Measurements from ENCODE around the gene ZNF789. TPM values are rescaled to one million over a fixed set of nuclear protein-coding genes. Genes with fewer than 3 reads are reported as not detected.
"Not testable (repeated sequence)": the region's sequence is repeated elsewhere in the genome, so short reads cannot be mapped to it uniquely, and the experiment has no call there.

Gene ZNF789
- total RNA-seq, 1 donor from 2014 or later: 2.9 TPM

GRCh38 chr7:99499371-99499720, 26.7 kb downstream of the ZNF789 start:
- DNase-seq (ENCODE audit: missing footprints): no peak
- ATAC-seq: no peak
- intact Hi-C loops (cut with DNase I): no loop called here

DNA sequence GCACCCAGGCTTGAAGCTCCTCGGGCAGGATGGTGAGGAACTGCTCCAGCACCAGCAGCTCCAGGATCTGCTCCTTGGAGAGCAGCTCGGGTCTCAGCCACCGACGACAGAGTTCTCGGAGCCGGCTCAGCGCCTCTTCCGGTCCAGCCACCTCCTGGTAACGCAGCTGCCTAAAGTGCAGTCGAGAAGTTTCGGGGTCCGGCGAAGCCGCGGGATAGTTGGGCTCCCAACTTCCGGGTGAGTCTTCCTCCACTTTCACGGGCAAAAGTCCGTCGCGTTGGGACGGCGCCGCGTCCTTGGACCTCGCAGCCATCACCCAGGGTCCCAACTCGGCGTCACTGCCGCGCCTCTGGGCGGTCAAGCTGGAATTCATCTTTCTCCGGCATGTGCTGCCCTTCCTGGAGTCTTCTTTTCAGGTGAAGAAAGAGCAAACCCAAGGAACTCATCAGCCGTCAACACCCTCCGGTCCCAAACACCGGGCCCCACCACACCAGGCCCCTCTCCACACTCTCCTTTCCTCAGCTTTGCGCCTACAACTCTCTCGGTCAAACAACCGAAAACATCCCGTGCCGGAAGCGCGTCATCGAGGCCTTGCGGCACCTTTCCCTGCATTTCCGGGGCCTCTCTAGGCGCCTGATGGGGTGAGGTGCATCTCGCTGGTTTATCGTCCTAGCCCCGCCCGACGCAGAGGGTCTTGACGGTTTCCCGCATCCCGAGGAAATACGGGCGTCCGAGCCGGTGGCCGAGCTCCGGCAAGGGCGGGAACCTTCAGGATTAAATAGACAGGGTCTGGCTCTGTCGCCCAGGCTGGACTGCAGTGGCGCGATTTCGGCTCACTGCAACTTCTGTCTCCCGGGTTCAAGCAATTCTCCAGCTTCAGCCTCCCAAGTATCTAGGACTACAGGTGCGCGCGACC, 27.3 kb downstream of the ZNF789 start, which contains the start of gene ZNF394:
TSS of gene ZNF394 (minus strand) at position 561 of the 916 bp plus-strand sequence. CDS start at position 373, 188 bp downstream.
- ATAC-seq: peak; percentile 58
- intact Hi-C loops (cut with DNase I): loop anchor here (5.0 kb wide), 1 partner anchor 52 kb away; the partner anchor contains the start of gene FAM200A
- DNase-seq (ENCODE audit: missing footprints): peak; percentile 97

DNA sequence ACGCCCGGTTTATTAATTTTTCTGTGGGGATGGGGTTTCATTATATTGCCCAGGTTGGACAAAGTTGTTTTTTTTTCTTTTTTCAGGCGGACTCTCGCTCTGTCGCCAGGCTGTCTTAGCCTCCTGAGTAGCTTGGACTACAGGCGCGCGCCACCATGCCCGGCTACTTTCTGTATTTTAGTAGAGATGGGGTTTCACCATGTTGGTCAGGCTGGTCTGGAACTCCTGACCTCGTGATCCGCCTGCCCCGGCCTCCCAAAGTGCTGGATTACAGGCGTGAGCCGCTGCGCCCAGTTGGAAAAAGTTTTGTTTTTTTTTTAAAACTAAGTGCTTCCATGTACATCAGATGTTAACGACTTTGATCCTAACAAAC, 27.9 kb downstream of the ZNF789 start:
- intact Hi-C loops (cut with DNase I): loop anchor here (5.0 kb wide), 1 partner anchor 52 kb away; the partner anchor contains the start of gene FAM200A
- DNase-seq (ENCODE audit: missing footprints) (peak; percentile 62), ATAC-seq (no peak)

DNA sequence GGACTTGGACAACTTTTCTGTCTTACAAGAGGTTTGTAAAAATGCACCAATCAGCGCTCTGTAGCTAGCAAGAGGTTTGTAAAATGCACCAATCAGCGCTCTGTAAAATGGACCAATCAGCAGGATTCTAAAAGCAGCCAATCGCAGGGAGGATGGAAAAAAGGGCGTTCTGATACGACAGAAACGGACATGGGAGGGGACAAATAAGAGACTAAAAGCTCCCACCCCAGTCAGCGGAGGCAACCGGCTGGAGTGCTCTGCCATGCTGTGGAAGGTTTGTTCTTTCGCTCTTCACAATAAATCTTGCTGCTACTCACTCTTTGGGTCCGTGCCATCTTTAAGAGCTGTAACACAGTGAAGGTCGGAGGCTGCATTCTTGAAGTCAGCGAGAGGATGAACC, 28.5 kb downstream of the ZNF789 start:
- intact Hi-C loops (cut with DNase I): loop anchor here (5.0 kb wide), 1 partner anchor 51 kb away; the partner anchor contains the start of gene FAM200A
- ATAC-seq; DNase-seq (ENCODE audit: missing footprints): not testable (repeated sequence)

DNA sequence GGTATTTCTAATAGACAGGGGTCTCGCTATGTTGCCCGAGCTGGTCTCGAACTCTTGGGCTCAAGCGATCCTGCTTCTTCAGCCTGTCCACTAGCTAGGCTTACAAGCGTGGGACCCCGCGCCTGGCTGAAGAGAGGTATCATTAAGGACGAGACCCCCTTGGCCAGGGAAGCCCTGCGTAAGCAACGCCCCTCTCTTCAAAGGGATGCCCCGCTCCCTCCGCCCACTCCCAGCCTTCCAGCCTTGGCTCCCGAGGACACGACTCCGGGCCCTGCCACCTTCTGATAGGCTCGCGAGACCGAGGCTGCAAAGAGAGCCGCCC, 31.6 kb downstream of the ZNF789 start:
- intact Hi-C loops (cut with DNase I): loop anchor here (2.0 to 5.0 kb wide), 3 partner anchors 31 to 65 kb away; partner anchors contain the start of genes CPSF4, FAM200A, PTCD1 and ZNF789
- DNase-seq (ENCODE audit: missing footprints) (no peak), ATAC-seq (no peak)

- peak; percentile 99 for DNase-seq (ENCODE audit: missing footprints)
- peak; percentile 96 for ATAC-seq
- intact Hi-C loops (cut with DNase I): loop anchor here (2.0 to 5.0 kb wide), 3 partner anchors 32 to 66 kb away; partner anchors contain the start of genes CPSF4, FAM200A, PTCD1 and ZNF789
These were observed 32.1 kb downstream of the ZNF789 start, which contains the start of gene ZKSCAN5 for GRCh38 chr7:99504603-99505323. Gene ZKSCAN5, plus strand, starts transcription at chr7:99504662. Its CDS starts 1,383 bp downstream, at chr7:99506045.

- ATAC-seq: no peak
- intact Hi-C loops (cut with DNase I): loop anchor here (2.0 kb wide), 2 partner anchors 32 to 66 kb away; partner anchors contain the start of genes CPSF4, PTCD1 and ZNF789
- no peak for DNase-seq (ENCODE audit: missing footprints)
These were observed 32.6 kb downstream of the ZNF789 start for GRCh38 chr7:99505324-99505662.

DNA sequence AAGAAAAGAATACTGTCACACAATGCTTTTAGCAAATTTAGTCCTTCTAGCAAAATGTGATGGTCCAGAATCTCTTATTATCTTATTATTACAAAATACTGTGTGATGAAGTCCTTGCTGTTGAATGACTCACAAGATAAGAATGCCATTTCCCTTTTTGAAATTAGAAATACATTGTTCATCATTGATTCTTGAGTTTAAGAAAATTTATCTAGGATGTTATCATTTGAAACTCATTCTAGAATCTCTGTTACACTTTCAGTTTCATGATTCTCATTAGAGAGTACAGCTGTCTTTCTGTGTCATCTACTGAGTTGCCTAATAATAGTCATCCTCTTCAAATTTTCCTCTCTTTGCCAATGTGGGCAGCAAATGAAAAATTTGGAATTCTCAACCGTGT, 41.4 kb downstream of the ZNF789 start:
- intact Hi-C loops (cut with DNase I): no loop called here
- no peak for DNase-seq (ENCODE audit: missing footprints)
- ATAC-seq: no peak

GRCh38 chr7:99521399-99521798, 48.7 kb downstream of the ZNF789 start:
- intact Hi-C loops (cut with DNase I): no loop called here
- ATAC-seq: no peak
- no peak for DNase-seq (ENCODE audit: missing footprints)

DNA sequence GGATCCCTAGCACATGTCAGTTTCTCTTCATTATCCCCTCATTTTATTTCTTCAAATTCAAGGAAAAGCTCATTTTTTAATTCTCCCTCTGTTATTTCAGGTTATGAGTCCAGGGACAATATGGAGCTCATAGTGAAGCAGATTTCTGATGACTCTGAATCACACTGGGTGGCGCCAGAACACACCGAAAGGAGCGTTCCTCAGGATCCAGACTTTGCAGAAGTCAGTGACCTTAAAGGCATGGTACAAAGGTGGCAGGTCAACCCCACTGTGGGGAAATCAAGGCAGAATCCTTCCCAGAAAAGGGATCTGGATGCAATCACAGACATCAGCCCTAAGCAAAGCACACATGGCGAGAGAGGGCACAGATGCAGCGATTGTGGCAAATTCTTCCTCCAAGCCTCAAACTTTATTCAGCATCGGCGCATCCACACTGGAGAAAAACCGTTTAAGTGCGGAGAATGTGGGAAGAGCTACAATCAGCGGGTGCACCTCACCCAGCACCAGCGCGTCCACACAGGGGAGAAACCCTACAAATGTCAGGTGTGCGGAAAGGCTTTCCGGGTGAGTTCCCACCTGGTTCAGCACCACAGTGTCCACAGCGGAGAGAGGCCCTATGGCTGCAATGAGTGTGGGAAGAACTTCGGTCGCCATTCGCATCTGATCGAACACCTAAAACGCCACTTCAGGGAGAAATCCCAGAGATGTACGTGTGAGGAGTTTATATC, 53.2 kb downstream of the ZNF789 start:
- DNase-seq (ENCODE audit: missing footprints) (no peak), ATAC-seq (no peak)
- intact Hi-C loops (cut with DNase I): no loop called here

DNA sequence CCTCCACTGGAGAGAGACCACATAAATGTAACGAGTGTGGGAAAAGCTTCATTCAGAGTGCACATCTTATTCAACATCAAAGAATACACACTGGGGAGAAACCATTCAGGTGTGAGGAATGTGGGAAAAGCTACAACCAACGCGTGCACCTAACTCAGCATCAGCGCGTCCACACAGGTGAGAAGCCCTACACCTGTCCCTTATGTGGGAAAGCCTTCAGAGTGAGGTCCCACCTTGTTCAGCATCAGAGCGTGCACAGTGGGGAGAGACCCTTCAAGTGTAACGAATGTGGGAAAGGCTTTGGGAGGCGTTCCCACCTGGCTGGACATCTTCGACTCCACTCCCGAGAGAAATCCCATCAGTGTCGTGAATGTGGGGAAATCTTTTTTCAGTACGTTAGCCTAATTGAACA, 58.7 kb downstream of the ZNF789 start:
- no peak for DNase-seq (ENCODE audit: missing footprints)
- intact Hi-C loops (cut with DNase I): no loop called here
- ATAC-seq: no peak

GRCh38 chr7:99535667-99536066, 63.0 kb downstream of the ZNF789 start:
- DNase-seq (ENCODE audit: missing footprints): no peak
- ATAC-seq: no peak
- intact Hi-C loops (cut with DNase I): no loop called here

Other genes with a start within 250 kb of the ZNF789 start
- not detected for gene MYH16, start 200.1 kb upstream of the ZNF789 start, total RNA-seq
- 139 TPM for gene ARPC1A, start 147.0 kb upstream of the ZNF789 start, total RNA-seq
- gene ARPC1B, start 98.2 kb upstream of the ZNF789 start, total RNA-seq: 51.1 TPM
- gene PDAP1, start 64.3 kb upstream of the ZNF789 start, total RNA-seq: 107 TPM
- gene BUD31, start 63.9 kb upstream of the ZNF789 start, total RNA-seq: 38.1 TPM
- gene PTCD1, start 34.1 kb upstream of the ZNF789 start, total RNA-seq: 3.6 TPM
- 18.9 TPM for gene CPSF4, start 33.9 kb upstream of the ZNF789 start, total RNA-seq
- gene ATP5MF, start 6.7 kb upstream of the ZNF789 start, total RNA-seq: 961 TPM
- gene ZNF394, start 27.4 kb downstream of the ZNF789 start, total RNA-seq: 17.6 TPM
- 6.7 TPM for gene ZKSCAN5, start 31.8 kb downstream of the ZNF789 start, total RNA-seq
- 6.8 TPM for gene FAM200A, start 79.2 kb downstream of the ZNF789 start, total RNA-seq
- 28.3 TPM for gene ZNF655, start 85.8 kb downstream of the ZNF789 start, total RNA-seq
- not detected for gene TMEM225B, start 125.4 kb downstream of the ZNF789 start, total RNA-seq
- gene ZSCAN25, start 144.1 kb downstream of the ZNF789 start, total RNA-seq: 8.1 TPM
- gene CYP3A5, start 207.1 kb downstream of the ZNF789 start, total RNA-seq: not detected